IMR-90 (cell line): ENCODE results near the gene FNTB. TPM values are rescaled to one million over a fixed set of nuclear protein-coding genes. Genes with fewer than 3 reads are reported as not detected.
A peak's percentile ranks its signal among the peaks of the same experiment; 100 is the strongest.

Source experiments
- ATAC-seq: fragments of 200-7000 bp; cut with Tn5 transposase; 2 replicates; pipeline ENCODE4 v1.9.1; 2020; ENCODE audit warnings: low read depth, mild to moderate bottlenecking, moderate library complexity
- BruUV-seq: library from RNA; stranded (reverse); fragments of 400-500 nt; replicated peaks from 2 replicates; lab custom pipeline; 2021; lab: Mats Ljungman, UMichigan
- CTCF ChIA-PET: fragments of 300-600 bp; formaldehyde crosslinking; extraction: SDS; loops from one replicate; lab custom pipeline; 2021; ENCODE audit warnings: antibody characterized with exemption; lab: Yijun Ruan, JAX
- POLR2A ChIA-PET: fragments of 300-600 bp; sonication (Branson Sonifier 250); formaldehyde crosslinking; loops from one replicate; lab custom pipeline; 2022; ENCODE audit warnings: antibody characterized with exemption; ENCODE audit not compliant: unreplicated experiment; lab: Charles Lee
- DNase-seq: peaks from one replicate; pipeline ENCODE4 v3.0.0; 2013
- H2AFZ ChIP-seq: replicated peaks from 2 replicates; pipeline ENCODE3; 2013; ENCODE audit warnings: low read length, mild to moderate bottlenecking; ENCODE audit not compliant: poor library complexity
- H2AK5ac ChIP-seq: 2 replicates; pipeline ENCODE4 v1.6.1; 2013; ENCODE audit warnings: low read depth, low read length, inconsistent platforms
- H2AK9ac ChIP-seq: replicated peaks from 2 replicates; pipeline ENCODE3; 2013; ENCODE audit warnings: mild to moderate bottlenecking, low read depth, low read length, moderate library complexity; ENCODE audit not compliant: poor library complexity
- H2BK120ac ChIP-seq: 2 replicates; pipeline ENCODE4 v1.6.1; 2013; ENCODE audit warnings: low read depth, low read length, inconsistent platforms
- H2BK15ac ChIP-seq: 3 replicates; pipeline ENCODE4 v1.6.1; 2013; ENCODE audit warnings: low read depth, low read length, inconsistent platforms
- H2BK20ac ChIP-seq: 2 replicates; pipeline ENCODE4 v1.6.1; 2013; ENCODE audit warnings: low read depth, mild to moderate bottlenecking, inconsistent platforms, low read length, moderate library complexity
- H2BK5ac ChIP-seq: 2 replicates; pipeline ENCODE4 v1.6.1; 2013; ENCODE audit warnings: mild to moderate bottlenecking, low read depth, low read length, inconsistent platforms; ENCODE audit not compliant: poor library complexity, severe bottlenecking
- H3K14ac ChIP-seq: replicated peaks from 2 replicates; pipeline ENCODE4 v1.6.1; 2013; ENCODE audit warnings: low read depth, low read length, inconsistent platforms
- H3K18ac ChIP-seq: 2 replicates; pipeline ENCODE4 v1.6.1; 2013; ENCODE audit warnings: low read depth, low read length, control low read depth
- H3K23ac ChIP-seq: 2 replicates; pipeline ENCODE4 v1.6.1; 2013; ENCODE audit warnings: low read depth, low read length, inconsistent platforms
- H3K27ac ChIP-seq: 2 replicates; pipeline ENCODE4 v1.5.1; 2013; ENCODE audit warnings: mild to moderate bottlenecking, control low read depth, low read length; ENCODE audit not compliant: insufficient read depth
- H3K27me3 ChIP-seq: 2 replicates; pipeline ENCODE4 v1.6.1; 2013; ENCODE audit warnings: low read length; ENCODE audit not compliant: control insufficient read depth, insufficient read depth
- H3K36me3 ChIP-seq: 2 replicates; pipeline ENCODE4 v1.6.1; 2013; ENCODE audit warnings: low read length, mixed read lengths; ENCODE audit not compliant: control insufficient read depth, insufficient read depth
- H3K4ac ChIP-seq: 2 replicates; pipeline ENCODE4 v1.6.1; 2013; ENCODE audit warnings: low read depth, low read length, inconsistent platforms
- H3K4me1 ChIP-seq: 2 replicates; pipeline ENCODE4 v1.6.1; 2013; ENCODE audit warnings: low read length, mixed read lengths; ENCODE audit not compliant: control insufficient read depth, insufficient read depth
- H3K4me2 ChIP-seq: 2 replicates; pipeline ENCODE4 v1.6.1; 2013; ENCODE audit warnings: low read depth, mild to moderate bottlenecking, control low read depth, low read length, moderate library complexity
- H3K4me3 ChIP-seq: 2 replicates; pipeline ENCODE4 v1.5.1; 2013; ENCODE audit warnings: low read depth, mild to moderate bottlenecking, control low read depth, low read length, moderate library complexity; ENCODE audit not compliant: insufficient read depth
- H3K56ac ChIP-seq: 2 replicates; pipeline ENCODE4 v1.6.1; 2013; ENCODE audit warnings: low read length, inconsistent platforms; ENCODE audit not compliant: insufficient read depth; ENCODE audit errors: extremely low read depth
- H3K79me1 ChIP-seq, 2 experiments: 2 replicates each; pipeline ENCODE4 v1.6.1; 2013; ENCODE audit warnings: low read length in 2 of 2, inconsistent platforms in 1 of 2, low read depth in 1 of 2
- H3K9ac ChIP-seq: 2 replicates; pipeline ENCODE4 v1.6.1; 2013; ENCODE audit warnings: low read depth, low read length, control low read depth
- H3K9me1 ChIP-seq: 2 replicates; pipeline ENCODE4 v1.6.1; 2013; ENCODE audit warnings: low read length, inconsistent platforms; ENCODE audit not compliant: insufficient read depth
- H3K9me3 ChIP-seq: 2 replicates; pipeline ENCODE4 v1.6.1; 2013; ENCODE audit warnings: low read length; ENCODE audit not compliant: control insufficient read depth, insufficient read depth
- H4K20me1 ChIP-seq: 2 replicates; pipeline ENCODE4 v1.6.1; 2013; ENCODE audit warnings: low read length, inconsistent platforms; ENCODE audit not compliant: insufficient read depth
- H4K5ac ChIP-seq: 2 replicates; pipeline ENCODE4 v1.6.1; 2013; ENCODE audit warnings: mild to moderate bottlenecking, low read depth, low read length, control low read depth
- H4K8ac ChIP-seq, 2 experiments: 2 replicates each; pipeline ENCODE4 v1.6.1; 2013; ENCODE audit warnings: low read depth in 2 of 2, low read length in 2 of 2, control low read depth in 1 of 2, inconsistent platforms in 1 of 2
- H4K91ac ChIP-seq: 2 replicates; pipeline ENCODE4 v1.6.1; 2013; ENCODE audit warnings: low read depth, low read length, inconsistent platforms; ENCODE audit not compliant: insufficient read depth
- MAZ ChIP-seq: IDR thresholded peaks from 2 replicates; pipeline ENCODE4 v1.6.1; 2012; ENCODE audit warnings: low read depth, mild to moderate bottlenecking, low read length, improper control_type of control experiment, moderate library complexity, borderline replicate concordance
- POLR2A ChIP-seq: IDR thresholded peaks from 2 replicates; pipeline ENCODE4 v1.6.1; 2012; ENCODE audit warnings: mild to moderate bottlenecking, low read depth, low read length
- WGBS, 2 experiments: methylation state at CpG; one replicate each; pipeline versions ENCODE4 v1.1.5 to v1.1.7; 2013; ENCODE audit warnings: missing lambda C conversion rate in 2 of 2; ENCODE audit not compliant: insufficient read length in 1 of 2; ENCODE audit errors: extremely low coverage in 2 of 2; 5-methylcytosine and 5-hydroxymethylcytosine counted together
- dilution Hi-C: fragments of 300-500 bp; cut with HindIII; formaldehyde crosslinking; loops from one replicate; pipeline ENCODE4 v1.14.3; 2018; ENCODE audit warnings: low sequenced_read_pairs; ENCODE audit not compliant: unreplicated experiment
- in situ Hi-C: fragments of 300-500 bp; cut with MboI; formaldehyde crosslinking; loops from 3 replicates; pipeline ENCODE4 v1.14.3; 2019; ENCODE audit warnings: low sequenced_read_pairs, inconsistent platforms, mixed read lengths
- intact Hi-C: fragments of 100-400 bp; cut with micrococcal nuclease; formaldehyde crosslinking; loops from 2 replicates; pipeline ENCODE4 v1.10.0; 2022
- polyA plus RNA-seq, 3 experiments: library from polyadenylated mRNA; depleted of rRNA; stranded (reverse); fragments of >200 nt; gene quantifications; 2 replicates each; pipeline ENCODE4 v1.2.3, GENCODE V29; 2012; ENCODE audit warnings: low replicate concordance in 1 of 3
- total RNA-seq: library from RNA; depleted of rRNA; stranded (reverse); fragments of >200 nt; gene quantifications from 2 replicates; pipeline ENCODE4 v1.2.3, GENCODE V29; 2012

Gene FNTB
- total and polyA plus RNA-seq, 2 of the 4 experiments (the other 2 are of a cell fraction): 9.9 to 18.5 TPM

GRCh38 chr14:64971943-64972791, 14.5 kb upstream of the FNTB start, which contains the start of gene RAB15:
Gene RAB15 (minus strand): TSS chr14:64972336. CDS start chr14:64972076, 260 bp downstream.
- Histone ChIP-seq H3K4me1 (peaks cover 6% of the 10 kb centered on the region), H4K5ac (peak within 1 kb of the TSS; percentile 15), H3K14ac (peak within 1 kb of the TSS; percentile 76), H3K36me3 (no peaks in the 10 kb centered on the region; the same call in 1 of the 2 replicates), H4K8ac (peak within 1 kb of the TSS in 1 of 2 experiments; percentile 66; a peak in 1 of 4 replicates), H3K18ac (peak within 1 kb of the TSS; percentile 10; the same call in 1 of the 2 replicates), H2BK15ac (no peak within 1 kb of the TSS), H3K4me3 (peak within 1 kb of the TSS; percentile 93), H4K20me1 (no peaks in the 10 kb centered on the region), H3K27ac (peak within 1 kb of the TSS; percentile 32; the same call in 1 of the 2 replicates), H3K9ac (peak within 1 kb of the TSS; percentile 75), H2BK120ac (no peak within 1 kb of the TSS; the same call in 1 of the 2 replicates), H2AK5ac (no peak within 1 kb of the TSS), H3K23ac (peak within 1 kb of the TSS; percentile 77), H2BK20ac (no peak within 1 kb of the TSS), H3K4ac (peak within 1 kb of the TSS; percentile 19; the same call in 1 of the 2 replicates), H3K9me1 (no peaks in the 10 kb centered on the region), H3K27me3 (peaks cover 8% of the 10 kb centered on the region; the same call in 1 of the 2 replicates), H3K4me2 (peak within 1 kb of the TSS; percentile 94), H2BK5ac (no peak within 1 kb of the TSS), H2AK9ac (peak within 1 kb of the TSS; percentile 71), H3K9me3 (no peaks in the 10 kb centered on the region), H3K56ac (no peak within 1 kb of the TSS), H3K79me1 (no peaks in the 10 kb centered on the region; a peak in 2 of 4 replicates), H2AFZ (peak within 1 kb of the TSS; percentile 91), H4K91ac (no peak within 1 kb of the TSS)
- ChIA-PET POLR2A (interaction anchor here (0.6 to 0.7 kb wide), 2 partner anchors 12 to 102 kb away, joined by 4 to 5 read pairs; no protein-coding TSS in a partner anchor), CTCF (no interaction called here)
- 1% methylated on average over 29 of the region's 96 CpGs; no CpG with 5 or more reads in 1 of the 2 experiments for WGBS, 2 experiments
- TF ChIP-seq MAZ (peak; percentile 39; the same call in 1 of the 2 replicates), POLR2A (no peak)
- in situ Hi-C loops (no loop called here), dilution Hi-C loops (no loop called here), intact Hi-C loops (no loop called here)
- BruUV-seq: no TSS peak
- ATAC-seq (peak; percentile 87), DNase-seq (peak; percentile 6)
